Ramos (cell line): ENCODE data around the gene TEX29.

Source experiments
- in situ Hi-C: fragments of 300-500 bp; cut with MboI; formaldehyde crosslinking; loops from one replicate; pipeline ENCODE4 v1.14.3; 2022; ENCODE audit warnings: low sequenced_read_pairs; ENCODE audit not compliant: unreplicated experiment

The TEX29 gene

GRCh38 chr13:111318386-111318785 lies 2.1 kb upstream of the TEX29 start:
- in situ Hi-C loops = no loop called here

GRCh38 chr13:111319521-111319920 lies 921 bp upstream of the TEX29 start:
- in situ Hi-C loops = no loop called here

- in situ Hi-C loops = no loop called here
These were observed 1.8 kb downstream of the TEX29 start for GRCh38 chr13:111322001-111322915.

GRCh38 chr13:111322916-111323331 lies 2.5 kb downstream of the TEX29 start:
- in situ Hi-C loops = no loop called here

GRCh38 chr13:111323549-111323948 lies 3.1 kb downstream of the TEX29 start:
- in situ Hi-C loops = no loop called here

GRCh38 chr13:111323950-111324651 lies 3.7 kb downstream of the TEX29 start:
- in situ Hi-C loops = no loop called here

- in situ Hi-C loops = no loop called here
These were observed 4.3 kb downstream of the TEX29 start for GRCh38 chr13:111324736-111325135.

GRCh38 chr13:111325146-111325890 lies 4.9 kb downstream of the TEX29 start:
- in situ Hi-C loops = no loop called here

- in situ Hi-C loops = no loop called here
These were observed 5.6 kb downstream of the TEX29 start for GRCh38 chr13:111325941-111326620.

- in situ Hi-C loops = no loop called here
These were observed 6.2 kb downstream of the TEX29 start for GRCh38 chr13:111326621-111326965.

- in situ Hi-C loops = no loop called here
These were observed 6.7 kb downstream of the TEX29 start for GRCh38 chr13:111326981-111327642.

GRCh38 chr13:111327730-111328573 lies 7.5 kb downstream of the TEX29 start:
- in situ Hi-C loops = no loop called here

GRCh38 chr13:111328574-111329410 lies 8.3 kb downstream of the TEX29 start:
- in situ Hi-C loops = no loop called here

- in situ Hi-C loops = no loop called here
These were observed 9.2 kb downstream of the TEX29 start for GRCh38 chr13:111329641-111330040.

- in situ Hi-C loops = no loop called here
These were observed 9.7 kb downstream of the TEX29 start for GRCh38 chr13:111330066-111330610.

- in situ Hi-C loops = no loop called here
These were observed 14.9 kb downstream of the TEX29 start for GRCh38 chr13:111335298-111335697.

- in situ Hi-C loops = no loop called here
These were observed 16.2 kb downstream of the TEX29 start for GRCh38 chr13:111336666-111337065.

GRCh38 chr13:111337206-111337605 lies 16.8 kb downstream of the TEX29 start:
- in situ Hi-C loops = no loop called here
